GM13977 (cell line): ENCODE measurements around the gene PRDM2.
A peak's percentile ranks its signal among the peaks of the same experiment; 100 is the strongest.
"Not testable (repeated sequence)": the region's sequence is repeated elsewhere in the genome, so short reads cannot be mapped to it uniquely, and the experiment has no call there.

Experiments used
- DNase-seq: peaks from one replicate; pipeline ENCODE4 v3.0.0; 2012; ENCODE audit warnings: low spot score
- CTCF ChIP-seq: IDR thresholded peaks from 2 replicates; pipeline ENCODE4 v1.5.1; 2012; ENCODE audit warnings: mild to moderate bottlenecking, control low read depth; ENCODE audit not compliant: insufficient read depth; ENCODE audit errors: extremely low read depth, missing control alignments
- in situ Hi-C: fragments of 300-500 bp; cut with MboI; formaldehyde crosslinking; loops from one replicate; pipeline ENCODE4 v1.12.0; 2022; ENCODE audit warnings: low sequenced_read_pairs, low pct_unique_long_range_greater_than_20kb, mixed read lengths, inconsistent platforms; ENCODE audit not compliant: unreplicated experiment

PRDM2 gene

GRCh38 chr1:13714851-13715250 lies 14.9 kb downstream of the PRDM2 start:
- no peak for TF ChIP-seq CTCF

GRCh38 chr1:13715616-13716287 lies 15.8 kb downstream of the PRDM2 start:
- in situ Hi-C loops, DNase-seq: not testable (repeated sequence)

More at GRCh38 chr1:13714851-13715250, 14.9 kb downstream of the PRDM2 start:
- in situ Hi-C loops: no loop called here
- no peak for DNase-seq

DNA sequence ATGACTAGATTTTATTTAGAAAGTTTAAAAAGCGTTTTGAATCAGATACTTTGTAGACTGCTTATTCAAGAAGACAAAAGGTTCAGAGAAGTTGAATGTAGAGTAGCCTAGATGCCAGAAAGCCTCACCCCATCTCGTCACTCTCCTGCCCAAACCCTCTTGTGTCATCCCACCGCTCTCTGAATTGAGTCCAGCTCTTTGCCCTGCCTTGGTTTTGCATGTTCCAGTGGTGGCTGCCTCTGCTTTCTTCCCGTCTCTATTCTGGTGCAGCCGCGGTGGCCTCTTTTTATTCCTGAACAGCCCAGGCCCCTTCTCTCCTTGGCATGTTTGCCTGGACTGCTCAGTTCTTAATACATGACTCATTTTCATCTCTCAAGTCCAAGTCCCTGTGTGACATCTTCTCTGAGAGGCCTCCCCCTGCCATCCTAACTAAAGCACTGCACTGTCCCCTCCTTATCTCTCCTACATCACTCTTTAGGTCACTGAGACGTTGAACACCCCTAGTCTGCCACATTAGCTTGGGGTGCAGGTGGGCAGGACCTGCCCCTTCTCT lies 22.9 kb downstream of the PRDM2 start:
- DNase-seq: no peak
- in situ Hi-C loops: no loop called here

DNA sequence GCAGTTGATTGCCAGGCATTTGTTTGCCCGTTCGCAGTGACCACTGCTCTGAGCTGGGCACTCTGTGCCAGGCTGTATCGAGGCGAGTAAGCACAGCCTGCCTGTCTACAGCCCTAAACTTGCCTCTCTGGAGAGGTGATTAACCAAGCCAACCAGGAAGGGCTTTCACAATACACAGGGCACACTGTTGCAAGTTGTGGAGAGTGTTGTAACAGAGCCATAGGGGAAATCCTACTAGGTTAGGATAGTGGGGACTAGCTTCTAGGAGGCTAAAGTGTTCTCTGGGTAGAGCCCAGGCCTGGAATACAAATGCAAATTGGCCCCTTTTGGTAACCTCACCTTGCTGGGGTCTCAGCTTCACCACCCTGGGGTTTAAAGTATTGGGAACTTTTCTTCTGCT lies 23.8 kb downstream of the PRDM2 start:
- DNase-seq: no peak
- in situ Hi-C loops: no loop called here
- no peak for TF ChIP-seq CTCF

More for the DNA sequence above, 22.9 kb downstream of the PRDM2 start:
- no peak for TF ChIP-seq CTCF

- in situ Hi-C loops: no loop called here
- no peak for DNase-seq
- TF ChIP-seq CTCF: peak; percentile 66
Measured at GRCh38 chr1:13725714-13726175, 25.8 kb downstream of the PRDM2 start.

GRCh38 chr1:13728091-13728715 lies 28.2 kb downstream of the PRDM2 start:
- no peak for TF ChIP-seq CTCF
- no peak for DNase-seq
- in situ Hi-C loops: no loop called here

DNA sequence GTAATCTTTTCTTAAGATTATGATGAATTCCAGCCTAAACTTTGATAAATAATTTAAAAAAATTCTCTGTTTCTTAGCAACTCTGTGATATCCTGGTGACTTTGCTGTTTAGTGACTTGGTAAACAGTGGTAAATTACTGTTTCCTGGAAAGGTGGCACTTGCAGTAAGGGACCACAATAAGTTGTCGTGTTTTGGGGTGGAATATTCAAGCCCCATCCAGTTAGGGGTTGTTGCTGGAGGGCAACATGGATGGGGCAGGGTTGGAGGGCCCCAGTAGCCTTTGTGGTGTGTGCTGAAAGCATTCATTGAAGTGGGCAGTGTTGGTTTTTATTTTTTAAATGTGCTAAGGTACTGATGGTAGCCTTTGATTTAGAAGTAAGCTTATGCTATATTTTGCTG lies 30.3 kb downstream of the PRDM2 start:
- no peak for TF ChIP-seq CTCF
- in situ Hi-C loops: no loop called here
- DNase-seq: no peak
